GM23338 (cell line): ENCODE measurements around the gene COMMD7.

ENCODE experiments used
- CREB1 ChIP-seq: fragments of 250-450 bp; sonication (Bioruptor Pico); IDR thresholded peaks from 2 replicates; pipeline ENCODE4 v1.5.0; 2020; ENCODE audit warnings: low read depth, mild to moderate bottlenecking, moderate library complexity
- CTCF ChIP-seq, 2 experiments: fragments of 200-600 bp in 1 of 2; sonication (generic) in 1 of 2; conservative IDR thresholded peaks; 2 replicates each; pipeline versions ENCODE4 v1.5.1 to v1.6.1; 2016 to 2017; ENCODE audit warnings: antibody characterized with exemption in 2 of 2, low read depth in 2 of 2, mild to moderate bottlenecking in 2 of 2, moderate library complexity in 1 of 2
- ETS1 ChIP-seq: IDR thresholded peaks from 2 replicates; pipeline ENCODE4 v1.6.1; 2016; ENCODE audit warnings: antibody characterized with exemption
- EZH2 ChIP-seq: fragments of 200-600 bp; sonication (generic); IDR thresholded peaks from one replicate; pipeline ENCODE4 v1.8.0; 2017; ENCODE audit warnings: antibody characterized with exemption, mild to moderate bottlenecking, low read depth; ENCODE audit not compliant: unreplicated experiment
- EZH2phosphoT487 ChIP-seq: fragments of 200-600 bp; sonication (generic); IDR thresholded peaks from one replicate; pipeline ENCODE4 v1.8.1; 2018; ENCODE audit warnings: antibody characterized with exemption; ENCODE audit not compliant: unreplicated experiment
- JUNB ChIP-seq: IDR thresholded peaks from one replicate; pipeline ENCODE4 v1.6.1; 2016; ENCODE audit warnings: antibody characterized with exemption; ENCODE audit not compliant: unreplicated experiment
- NANOG ChIP-seq: IDR thresholded peaks from 2 replicates; pipeline ENCODE4 v1.6.1; 2016; ENCODE audit warnings: antibody characterized with exemption, borderline replicate concordance
- POLR2AphosphoS5 ChIP-seq: IDR thresholded peaks from 2 replicates; pipeline ENCODE4 v1.6.1; 2016; ENCODE audit warnings: antibody characterized with exemption, low read depth
- REST ChIP-seq: IDR thresholded peaks from one replicate; pipeline ENCODE4 v1.6.1; 2018; ENCODE audit warnings: antibody characterized with exemption; ENCODE audit not compliant: unreplicated experiment
- STAT1 ChIP-seq: IDR thresholded peaks from one replicate; pipeline ENCODE4 v1.6.1; 2016; ENCODE audit warnings: antibody characterized with exemption; ENCODE audit not compliant: unreplicated experiment
- ZNF114 ChIP-seq: fragments of 250-450 bp; sonication (Bioruptor Pico); IDR thresholded peaks from 2 replicates; pipeline ENCODE4 v1.5.0; 2020; ENCODE audit warnings: mild to moderate bottlenecking, moderate library complexity
- ZNF331 ChIP-seq: fragments of 250-450 bp; sonication (Bioruptor Pico); IDR thresholded peaks from 2 replicates; pipeline ENCODE4 v1.5.0; 2020; ENCODE audit warnings: low read depth, mild to moderate bottlenecking, moderate library complexity
- ZNF462 ChIP-seq: fragments of 250-450 bp; sonication (Bioruptor Pico); IDR thresholded peaks from 2 replicates; pipeline ENCODE4 v1.5.0; 2020; ENCODE audit warnings: mild to moderate bottlenecking, moderate library complexity

- TF ChIP-seq CTCF (conservative IDR thresholded peaks at IDR 0.05; ENCODE audit: low read depth in 2 of 2): no peak
- TF ChIP-seq ETS1: no peak
- TF ChIP-seq POLR2AphosphoS5: peak; percentile 64
- no peak for TF ChIP-seq EZH2
- TF ChIP-seq REST: no peak
- TF ChIP-seq EZH2phosphoT487: no peak
- no peak for TF ChIP-seq CREB1
- no peak for TF ChIP-seq ZNF114 (CRISPR knock-in tag)
- no peak for TF ChIP-seq NANOG
- TF ChIP-seq JUNB: no peak
- TF ChIP-seq ZNF331 (CRISPR knock-in tag): no peak
- TF ChIP-seq STAT1: no peak
- TF ChIP-seq ZNF462 (CRISPR knock-in tag): no peak
Observed at GRCh38 chr20:32767418-32768198, 24.3 kb upstream of the COMMD7 start.
